LNCaP clone FGC (cell line): ENCODE measurements around the gene H3-3A.
"Not testable (repeated sequence)": the region's sequence is repeated elsewhere in the genome, so short reads cannot be mapped to it uniquely, and the experiment has no call there.

Experiments used
- DNase-seq: peaks from one replicate; pipeline ENCODE4 v3.0.0-alpha.2; 2011; ENCODE audit warnings: low read depth
- H3K4me3 ChIP-seq: 2 replicates; pipeline ENCODE4 v1.5.1; 2011; ENCODE audit warnings: mild to moderate bottlenecking, low read depth, low read length, control low read depth
- CTCF ChIP-seq: IDR thresholded peaks from 2 replicates; pipeline ENCODE4 v1.5.1; 2012; ENCODE audit warnings: mild to moderate bottlenecking; ENCODE audit not compliant: control insufficient read depth, insufficient read depth; ENCODE audit errors: extremely low read depth

Gene H3-3A

GRCh38 chr1:226083302-226084101 is 21.0 kb downstream of the H3-3A start:
- TF ChIP-seq CTCF = no peak
- no peak for DNase-seq
- H3K4me3 ChIP-seq = peak overlapping the region; percentile 69

GRCh38 chr1:226085675-226086285 is 23.3 kb downstream of the H3-3A start:
- TF ChIP-seq CTCF = no peak
- H3K4me3 ChIP-seq = no peak overlapping the region
- DNase-seq = no peak

DNA sequence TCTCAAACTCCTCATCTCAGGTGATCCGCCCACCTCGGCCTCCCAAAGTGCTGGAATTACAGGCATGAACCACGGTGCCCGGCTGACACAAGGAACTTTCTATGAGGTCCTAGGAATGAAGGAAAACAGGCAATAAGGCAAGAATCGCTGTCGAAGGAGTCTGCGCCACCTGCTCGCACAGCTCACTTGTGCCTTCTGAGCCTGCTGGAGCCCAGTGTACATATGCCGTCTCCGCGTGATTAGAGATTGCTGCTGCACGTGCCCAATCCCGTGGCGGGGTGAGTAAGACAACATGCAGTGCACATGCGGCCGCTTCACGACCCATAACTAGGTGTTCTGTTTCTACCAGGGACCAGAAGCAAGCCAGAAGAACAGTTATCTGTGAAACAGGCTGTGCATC is 24.3 kb downstream of the H3-3A start:
- DNase-seq = no peak
- TF ChIP-seq CTCF = no peak
- no peak overlapping the region for H3K4me3 ChIP-seq

DNA sequence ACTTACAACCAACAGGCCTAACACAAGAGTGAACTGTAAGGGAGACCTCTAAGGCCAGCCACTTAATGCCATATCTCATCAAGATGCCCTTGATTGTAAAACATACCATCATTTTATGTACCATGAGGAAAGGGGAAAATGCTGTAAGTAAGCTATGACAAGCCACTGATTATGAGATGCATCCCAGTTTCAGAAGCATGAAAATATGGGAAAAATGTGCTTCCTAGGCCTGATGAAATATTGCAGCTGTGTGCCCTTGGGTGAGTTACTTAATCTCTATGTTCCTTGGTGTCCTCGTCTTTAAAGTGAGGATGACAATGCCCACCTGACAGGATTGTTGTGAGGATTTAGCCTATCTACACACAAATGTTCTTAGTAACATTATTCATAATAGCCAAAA is 28.9 kb downstream of the H3-3A start:
- DNase-seq = no peak
- no peak overlapping the region for H3K4me3 ChIP-seq
- no peak for TF ChIP-seq CTCF

DNA sequence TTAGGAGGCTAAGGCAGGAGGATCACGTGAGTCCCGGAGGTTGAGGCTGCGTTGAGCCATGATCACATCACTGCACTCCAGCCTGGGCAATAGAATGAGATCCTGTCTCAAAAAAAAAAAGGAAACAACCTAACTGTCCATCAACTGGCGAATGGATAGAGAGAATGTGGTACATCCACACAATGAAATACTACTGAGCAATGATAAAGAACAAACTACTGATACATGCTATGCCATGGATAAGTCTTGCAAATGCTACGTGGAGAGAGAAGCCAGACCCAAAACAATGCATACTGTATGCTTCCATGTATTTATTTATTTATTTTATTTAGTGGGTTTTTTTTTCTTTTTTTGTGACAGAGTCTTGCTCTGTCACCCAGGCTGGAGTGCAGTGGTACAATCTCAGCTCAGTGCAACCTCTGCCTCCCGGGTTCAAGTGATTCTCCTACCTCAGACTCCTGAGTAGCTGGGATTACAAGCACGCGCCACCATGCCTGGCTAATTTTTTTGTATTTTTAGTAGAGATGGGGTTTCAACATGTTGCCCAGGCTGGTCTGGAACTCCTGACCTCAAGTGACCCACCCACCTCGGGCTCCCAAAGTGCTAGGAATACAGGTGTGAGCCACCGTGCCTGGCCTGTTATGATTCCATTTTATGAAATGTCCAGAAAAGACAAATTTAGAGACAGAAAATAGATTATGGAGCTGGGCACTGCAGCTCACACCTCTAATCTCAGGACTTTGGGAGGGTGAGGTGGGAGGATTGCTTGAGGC is 29.7 kb downstream of the H3-3A start:
- not testable (repeated sequence) for H3K4me3 ChIP-seq, DNase-seq

DNA sequence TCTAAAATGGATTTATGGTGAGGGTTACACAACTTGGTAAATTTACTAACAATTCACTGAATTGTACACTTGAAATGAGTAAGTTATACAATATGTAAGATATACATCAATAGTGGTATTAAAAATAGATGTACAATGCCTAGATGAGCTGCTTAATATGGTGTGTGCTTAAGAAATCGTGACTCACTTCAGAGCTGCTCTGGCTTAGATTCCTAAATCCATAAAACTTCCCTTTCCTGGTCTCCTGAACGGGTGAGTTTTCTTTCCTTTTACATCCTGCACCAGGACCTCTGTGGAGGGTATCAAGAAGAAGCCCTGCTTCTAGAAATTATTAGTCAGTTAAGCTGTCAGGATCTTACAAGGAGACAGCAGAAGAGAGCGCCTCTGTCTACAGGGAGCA is 30.4 kb downstream of the H3-3A start:
- no peak for DNase-seq
- no peak for TF ChIP-seq CTCF
- no peak overlapping the region for H3K4me3 ChIP-seq

GRCh38 chr1:226093621-226094020 is 31.1 kb downstream of the H3-3A start:
- no peak for TF ChIP-seq CTCF
- DNase-seq = no peak
- no peak overlapping the region for H3K4me3 ChIP-seq
